GM19351 (cell line): ENCODE results near the gene FTCD.
"Not testable (repeated sequence)": the region's sequence is repeated elsewhere in the genome, so short reads cannot be mapped to it uniquely, and the experiment has no call there.

ENCODE experiments used
- ATAC-seq: cut with Tn5 transposase; IDR thresholded peaks from one replicate; pipeline ENCODE4 v1.9.1; 2021; ENCODE audit warnings: mild to moderate bottlenecking, moderate library complexity; ENCODE audit not compliant: unreplicated experiment

The FTCD gene

DNA sequence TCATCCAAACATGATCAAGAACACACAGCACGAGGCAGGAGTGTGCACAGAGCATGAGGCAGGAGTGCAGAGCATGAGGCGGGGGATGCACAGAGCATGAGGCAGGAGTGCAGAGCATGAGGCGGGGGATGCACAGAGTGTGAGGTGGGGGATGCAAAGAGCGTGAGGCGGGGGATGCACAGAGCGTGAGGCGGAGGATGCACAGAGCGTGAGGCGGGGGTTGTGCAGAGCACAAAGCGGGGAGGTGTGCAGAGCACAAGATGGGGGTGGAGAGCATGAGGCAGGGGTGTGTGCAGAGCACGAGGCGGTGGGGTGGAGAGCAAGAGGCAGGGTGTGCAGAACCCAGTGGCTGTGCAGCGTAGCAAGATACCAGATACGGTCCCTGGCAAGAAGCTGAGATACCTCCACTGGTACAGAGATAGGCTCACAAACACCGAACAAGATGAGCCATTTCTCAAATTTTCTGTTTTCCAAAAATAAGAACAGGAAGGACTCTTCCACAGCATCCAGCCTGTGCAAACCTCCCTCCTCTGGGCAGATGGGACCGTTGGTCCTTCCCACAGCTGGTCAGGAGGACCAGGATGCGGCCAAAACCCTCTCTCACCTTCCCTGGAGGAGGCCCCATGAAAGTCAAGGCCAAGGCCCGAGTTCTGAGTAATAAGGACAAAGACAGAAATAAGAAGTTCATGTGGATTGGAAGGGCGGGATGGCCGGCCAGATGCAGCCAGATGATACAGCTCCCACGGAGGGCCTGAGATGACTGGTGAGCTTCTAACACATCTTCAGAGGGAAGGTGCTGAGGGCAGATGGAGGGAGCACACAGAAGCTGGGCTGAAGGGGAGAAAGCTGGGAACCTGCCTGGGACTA lies 16.9 kb upstream of the FTCD start:
- ATAC-seq: no peak

DNA sequence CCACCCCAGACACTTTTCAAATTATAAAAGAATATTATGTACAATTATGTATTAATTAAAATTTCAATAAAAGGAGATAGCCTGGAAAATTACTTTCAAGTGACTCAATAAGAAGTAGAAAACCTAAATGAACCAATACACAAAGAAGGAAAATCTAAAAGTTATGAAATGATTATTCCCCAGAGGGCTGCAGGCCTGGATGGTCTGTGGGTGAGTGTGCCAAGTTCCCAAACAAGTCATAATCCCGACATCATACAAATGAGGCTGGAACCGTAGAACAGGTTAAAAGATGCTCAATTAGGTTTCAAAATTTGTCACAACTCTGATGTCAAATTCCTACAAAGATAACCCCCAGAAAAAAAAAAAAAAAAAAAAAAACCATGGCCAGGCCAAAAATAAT lies 16.2 kb upstream of the FTCD start:
- ATAC-seq: no peak

DNA sequence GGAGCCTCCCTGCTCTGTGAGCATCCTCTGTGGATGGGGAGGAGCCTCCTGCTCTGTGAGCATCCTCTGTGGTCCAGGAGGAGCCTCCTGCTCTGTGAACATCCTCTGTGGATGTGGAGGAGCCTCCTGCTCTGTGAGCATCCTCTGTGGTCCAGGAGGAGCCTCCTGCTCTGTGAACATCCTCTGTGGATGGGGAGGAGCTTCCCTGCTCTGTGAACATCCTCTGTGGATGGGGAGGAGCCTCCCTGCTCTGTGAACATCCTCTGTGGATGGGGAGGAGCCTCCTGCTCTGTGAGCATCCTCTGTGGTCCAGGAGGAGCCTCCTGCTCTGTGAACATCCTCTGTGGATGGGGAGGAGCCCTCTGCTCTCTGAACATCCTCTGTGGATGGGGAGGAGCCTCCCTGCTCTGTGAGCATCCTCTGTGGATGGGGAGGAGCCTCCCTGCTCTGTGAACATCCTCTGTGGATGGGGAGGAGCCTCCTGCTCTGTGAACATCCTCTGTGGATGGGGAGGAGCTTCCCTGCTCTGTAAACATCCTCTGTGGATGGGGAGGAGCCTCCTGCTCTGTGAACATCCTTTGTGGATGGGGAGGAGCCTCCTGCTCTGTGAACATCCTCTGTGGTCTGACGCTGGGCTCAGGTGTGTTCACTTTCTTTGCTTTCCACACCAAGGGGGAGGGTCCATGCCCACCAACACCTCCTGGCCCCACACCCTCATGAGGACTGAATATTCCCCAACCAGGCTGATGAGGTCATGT lies 15.2 kb upstream of the FTCD start:
- not testable (repeated sequence) for ATAC-seq

DNA sequence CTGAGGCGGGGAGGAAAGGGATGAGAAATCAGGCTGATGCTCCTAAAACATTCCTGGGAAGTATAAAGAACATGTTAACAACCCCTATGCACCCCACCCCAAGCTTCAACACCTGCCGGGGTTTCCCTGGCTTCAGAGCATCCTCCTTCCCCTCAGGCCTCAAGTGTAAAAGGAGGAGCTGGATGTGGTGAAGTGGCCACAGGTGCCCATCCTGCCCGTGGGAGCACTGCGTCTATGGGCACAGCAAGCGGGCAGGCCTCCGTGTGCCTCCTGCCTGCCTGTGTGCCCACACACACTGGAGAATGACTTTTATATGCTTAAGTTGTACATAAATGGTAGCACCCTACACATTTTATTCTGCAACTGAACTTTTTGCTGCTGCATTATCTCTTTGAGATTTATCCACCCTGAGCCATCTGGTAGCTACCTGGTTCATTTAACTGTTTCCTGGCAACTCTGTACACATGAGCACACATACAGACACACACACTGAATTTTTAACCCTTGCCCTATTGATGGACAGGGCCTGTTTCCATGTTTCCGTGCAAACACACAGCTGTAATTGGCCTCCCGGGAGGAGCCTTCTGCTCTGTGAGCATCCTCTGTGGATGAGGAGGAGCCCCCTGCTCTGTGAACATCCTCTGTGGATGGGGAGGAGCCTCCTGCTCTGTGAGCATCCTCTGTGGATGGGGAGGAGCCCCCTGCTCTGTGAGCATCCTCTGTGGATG lies 13.4 kb upstream of the FTCD start:
- ATAC-seq: no peak

DNA sequence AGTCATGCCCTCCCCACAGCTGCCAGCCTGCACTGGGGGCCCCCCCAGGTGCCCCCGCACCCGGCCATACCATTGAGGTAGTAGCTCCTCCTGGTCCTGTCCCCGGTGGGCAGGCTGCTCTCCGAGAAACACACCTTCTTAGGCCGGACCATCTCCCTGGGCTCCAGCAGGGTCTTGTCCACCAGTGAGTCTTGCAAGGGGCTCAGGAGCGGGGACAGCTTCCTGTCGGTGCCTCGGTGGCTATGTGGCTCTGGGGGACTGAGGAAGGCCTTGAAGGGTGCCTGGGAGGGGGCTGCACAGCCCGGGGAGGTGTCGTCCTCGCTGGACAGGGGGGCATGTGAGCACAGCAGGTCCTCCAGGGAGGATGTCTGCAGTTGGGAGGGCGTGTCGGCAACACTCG lies 12.9 kb upstream of the FTCD start:
- ATAC-seq: no peak

DNA sequence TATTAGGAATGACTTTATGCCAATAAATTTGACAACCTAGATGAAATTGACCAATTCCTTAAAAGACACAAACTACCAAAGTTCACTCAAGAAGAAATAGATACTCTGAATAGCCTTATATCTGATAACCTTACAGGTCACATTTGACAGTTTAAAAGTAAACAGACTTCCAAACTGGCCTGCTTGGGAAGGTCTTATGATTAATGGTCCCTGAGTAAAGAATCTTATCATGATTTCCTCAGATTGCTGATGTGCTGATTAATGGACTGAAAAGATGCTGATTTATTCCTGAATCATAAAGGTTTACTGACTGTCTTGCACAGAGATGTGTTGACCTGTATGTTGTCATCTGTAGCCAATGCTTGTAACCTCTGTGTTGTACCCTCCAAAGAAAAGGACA lies 9.7 kb upstream of the FTCD start:
- ATAC-seq: no peak

DNA sequence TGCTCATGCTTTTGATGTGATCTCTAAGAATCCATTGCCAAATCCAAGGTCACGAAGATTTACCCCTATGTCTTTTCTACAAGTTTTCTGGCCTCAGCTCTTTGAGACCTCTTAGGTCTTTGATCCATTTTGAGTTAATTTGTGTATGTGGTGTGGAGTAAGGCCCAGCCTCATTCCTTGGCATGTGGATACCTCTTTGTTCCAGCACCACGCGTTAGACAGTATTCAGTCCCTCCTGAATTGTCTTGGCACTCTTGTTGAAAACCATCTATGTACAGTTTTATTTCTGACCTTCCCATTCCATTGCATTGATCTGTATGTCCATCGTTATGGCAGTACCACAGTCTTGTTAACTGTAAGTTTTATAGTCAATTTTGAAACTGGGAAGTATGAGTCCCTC lies 8.0 kb upstream of the FTCD start:
- no peak for ATAC-seq

DNA sequence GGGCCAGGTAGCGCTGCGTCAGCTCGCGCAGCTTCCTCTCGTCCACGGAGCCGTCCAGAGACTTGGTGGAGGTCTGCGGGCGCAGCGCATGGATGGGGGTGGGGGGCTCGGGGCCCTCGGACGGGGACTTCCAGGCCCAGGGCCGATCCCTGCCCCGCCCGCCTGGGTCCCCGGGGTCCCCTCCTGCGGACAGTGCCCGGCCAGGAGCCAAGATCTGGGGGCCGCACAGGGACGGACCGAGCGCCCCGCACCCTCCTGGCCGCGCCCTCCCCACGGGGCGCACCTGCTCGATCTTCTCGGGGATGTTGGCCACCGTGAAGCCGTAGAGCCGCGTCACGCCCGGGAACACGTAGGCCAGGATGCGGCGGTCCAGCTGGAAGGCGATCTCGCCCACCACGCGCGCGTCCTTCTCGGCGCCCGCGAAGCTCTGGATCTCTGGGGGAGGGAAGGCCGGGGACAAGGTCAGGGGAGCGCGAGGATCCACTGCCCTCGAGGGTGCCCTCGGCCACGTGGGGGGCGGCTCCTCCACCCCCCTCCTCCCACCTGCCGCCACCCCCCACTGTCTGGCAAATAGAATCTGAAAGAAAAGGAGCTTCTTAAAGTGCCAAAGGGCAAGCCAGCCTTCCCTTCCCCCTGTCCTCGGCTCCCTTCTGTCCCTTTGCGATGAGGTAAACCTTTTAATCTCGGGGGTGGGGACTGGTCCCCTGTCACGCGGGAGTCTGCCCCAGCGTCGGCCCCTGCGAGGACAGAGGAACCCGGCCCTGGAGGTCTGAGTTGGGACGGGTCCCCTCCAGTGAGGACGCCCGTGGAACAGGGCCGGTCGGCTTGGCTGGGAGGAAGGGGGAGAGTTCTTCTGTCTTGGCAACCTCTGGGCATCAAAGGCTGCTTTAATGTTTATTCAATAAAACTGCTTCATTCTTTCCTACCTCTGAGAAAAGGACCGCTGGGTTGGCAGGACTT lies 6.5 kb upstream of the FTCD start:
- no peak for ATAC-seq

DNA sequence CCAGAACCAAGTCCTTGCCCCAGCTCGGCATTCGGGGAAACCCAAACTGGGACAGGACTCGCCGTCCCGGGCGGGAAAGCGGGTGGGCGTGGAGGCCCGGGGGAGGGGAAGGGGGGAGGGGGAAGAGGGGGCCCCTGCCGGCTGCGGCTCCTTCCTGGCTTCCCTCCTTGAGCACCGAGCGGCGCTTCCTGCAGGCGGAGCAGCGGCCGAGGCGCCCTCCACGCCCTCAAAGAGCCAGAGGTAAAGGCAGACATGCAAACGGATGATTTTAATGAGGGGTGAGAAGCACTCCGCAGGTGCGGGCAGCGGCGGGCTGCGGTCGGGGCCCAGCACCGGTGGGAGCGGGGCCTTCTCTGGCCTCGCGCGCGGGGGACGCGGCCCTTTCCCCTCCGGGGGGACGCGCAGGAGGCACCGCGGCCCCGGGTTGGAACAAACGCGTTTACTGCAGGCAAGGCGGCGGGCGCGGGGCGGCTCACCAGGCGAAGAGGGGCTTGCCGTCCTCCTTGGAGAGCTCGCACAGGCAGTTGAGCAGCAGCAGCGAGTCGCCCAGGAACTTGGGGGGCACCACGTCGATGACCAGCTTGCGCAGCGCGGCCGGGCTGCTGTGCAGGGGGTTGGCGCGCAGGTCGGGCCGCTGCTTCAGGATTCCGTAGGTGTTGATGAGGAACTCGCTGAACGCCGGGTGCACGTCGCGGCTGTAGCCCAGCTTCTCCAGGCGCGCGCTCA lies 5.7 kb upstream of the FTCD start:
- ATAC-seq: no peak

DNA sequence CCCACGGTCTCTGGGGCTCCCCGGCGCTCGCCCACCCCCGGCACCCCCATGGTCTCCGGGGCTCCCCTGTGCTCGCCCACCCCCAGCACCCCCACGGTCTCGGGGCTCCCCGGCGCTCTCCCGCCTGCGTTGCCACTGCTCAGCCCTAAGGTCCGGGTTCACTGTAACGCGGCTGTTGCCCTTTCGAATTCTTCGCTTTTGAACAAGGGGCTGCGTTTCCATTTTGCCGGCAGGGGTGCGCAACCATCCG lies 5.2 kb upstream of the FTCD start:
- no peak for ATAC-seq

DNA sequence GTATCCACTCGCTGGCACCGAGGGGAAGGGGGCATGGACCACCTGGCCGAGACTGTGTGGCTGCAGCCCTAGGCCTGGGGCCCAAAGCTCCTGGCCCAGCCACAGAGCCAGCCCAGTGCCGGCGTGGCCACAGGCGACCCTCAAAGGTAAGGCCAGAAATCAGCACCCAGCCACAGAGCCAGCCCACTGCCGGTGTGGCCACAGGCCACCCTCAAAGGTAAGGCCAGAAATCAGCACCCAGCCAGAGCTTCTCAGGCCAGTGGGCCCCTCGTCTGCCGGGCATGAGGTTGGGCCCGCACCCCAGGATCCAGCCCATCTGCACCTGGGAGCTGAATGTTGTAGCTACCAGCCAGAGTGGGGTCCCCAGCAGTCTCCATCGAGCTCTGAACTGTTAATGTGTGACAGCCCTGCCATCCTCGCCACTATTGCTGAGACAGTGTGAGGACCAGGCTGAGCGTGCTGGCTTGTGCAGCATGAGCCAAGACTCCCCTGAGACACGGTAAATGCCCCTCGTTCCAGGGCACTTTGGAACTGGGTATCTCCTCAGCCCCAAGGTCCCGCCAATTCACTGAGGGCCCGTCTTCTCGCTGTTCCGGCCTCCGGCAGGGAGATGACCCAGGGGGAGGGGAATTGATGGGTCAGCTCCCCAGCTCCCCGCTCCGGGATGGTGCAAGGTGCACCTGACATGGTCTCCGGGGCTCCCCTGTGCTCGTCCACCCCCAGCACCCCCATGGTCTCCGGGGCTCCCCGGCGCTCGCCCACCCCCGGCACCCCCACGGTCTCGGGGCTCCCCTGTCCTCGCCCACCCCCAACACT lies 4.7 kb upstream of the FTCD start:
- no peak for ATAC-seq

DNA sequence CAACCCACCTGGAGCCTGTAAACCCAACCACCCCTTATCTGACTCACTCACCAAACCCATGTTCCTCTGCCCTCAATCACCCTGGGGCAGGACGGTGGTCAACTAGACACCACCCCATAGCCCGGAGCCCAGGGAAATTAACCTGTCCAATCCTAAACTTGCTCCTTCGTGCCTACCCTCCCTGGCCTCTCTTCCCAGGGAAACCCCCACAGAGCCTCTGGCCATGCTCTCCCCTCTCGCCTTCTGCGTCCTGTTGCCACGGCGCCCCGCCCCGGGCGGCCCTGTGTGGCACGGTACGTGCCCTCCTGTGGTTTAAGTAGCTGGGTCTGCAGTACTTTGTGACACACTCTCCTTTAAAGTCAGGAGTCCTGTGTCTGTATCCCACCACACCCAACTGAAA lies 4.0 kb upstream of the FTCD start:
- ATAC-seq: no peak

DNA sequence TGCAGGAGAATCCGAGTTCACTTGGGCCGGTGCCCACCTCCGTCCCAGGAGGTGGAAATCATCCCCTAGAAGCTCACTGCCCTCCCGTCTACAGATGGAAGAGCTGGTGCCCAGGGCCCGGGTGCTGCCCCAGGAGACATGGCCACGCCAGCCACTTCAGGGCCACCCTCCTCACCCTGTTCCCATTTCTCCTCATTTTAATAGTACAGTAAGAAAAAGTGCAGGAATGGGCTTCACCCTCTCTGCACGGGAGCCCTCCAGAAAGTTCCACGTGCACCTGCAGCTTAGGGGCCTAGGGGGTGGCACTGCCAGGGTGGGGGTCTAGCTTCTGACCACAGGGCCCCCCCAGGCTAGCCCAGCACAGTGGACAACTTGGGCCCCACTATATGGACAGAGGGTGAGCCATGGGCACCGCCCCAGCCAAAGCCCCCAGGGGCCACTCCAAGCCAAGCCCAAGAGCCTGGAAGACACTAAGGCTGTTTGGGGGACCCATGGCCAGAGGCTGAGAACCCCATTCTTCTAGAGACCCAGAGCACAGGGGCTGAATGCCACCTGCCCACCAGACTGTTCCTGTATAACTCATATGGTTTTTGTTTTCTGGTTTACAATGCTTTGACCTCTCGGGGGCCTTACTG lies 3.4 kb upstream of the FTCD start:
- ATAC-seq: no peak

DNA sequence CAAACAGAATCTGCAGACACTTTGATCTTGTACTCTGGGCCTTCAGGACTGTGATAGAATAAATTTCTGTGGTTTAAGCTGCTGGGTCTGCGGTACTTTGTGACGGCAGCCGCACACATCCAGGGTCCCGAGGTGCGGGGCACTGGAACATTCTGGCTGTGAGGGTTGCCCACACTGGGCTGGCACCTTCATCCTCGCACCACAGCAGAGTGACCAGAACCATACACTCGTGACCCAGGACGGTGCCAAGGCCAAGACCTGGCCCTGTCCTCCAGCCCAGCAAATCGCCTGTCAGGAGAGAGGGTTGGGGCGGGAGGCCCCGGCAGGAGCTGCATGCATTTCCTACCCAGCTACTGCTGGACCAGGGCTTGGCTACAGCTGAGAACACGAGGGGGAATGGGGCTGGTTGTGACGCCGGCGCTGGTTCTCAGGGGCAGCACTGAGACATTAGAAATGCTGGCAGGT lies 2.6 kb upstream of the FTCD start:
- ATAC-seq: no peak

DNA sequence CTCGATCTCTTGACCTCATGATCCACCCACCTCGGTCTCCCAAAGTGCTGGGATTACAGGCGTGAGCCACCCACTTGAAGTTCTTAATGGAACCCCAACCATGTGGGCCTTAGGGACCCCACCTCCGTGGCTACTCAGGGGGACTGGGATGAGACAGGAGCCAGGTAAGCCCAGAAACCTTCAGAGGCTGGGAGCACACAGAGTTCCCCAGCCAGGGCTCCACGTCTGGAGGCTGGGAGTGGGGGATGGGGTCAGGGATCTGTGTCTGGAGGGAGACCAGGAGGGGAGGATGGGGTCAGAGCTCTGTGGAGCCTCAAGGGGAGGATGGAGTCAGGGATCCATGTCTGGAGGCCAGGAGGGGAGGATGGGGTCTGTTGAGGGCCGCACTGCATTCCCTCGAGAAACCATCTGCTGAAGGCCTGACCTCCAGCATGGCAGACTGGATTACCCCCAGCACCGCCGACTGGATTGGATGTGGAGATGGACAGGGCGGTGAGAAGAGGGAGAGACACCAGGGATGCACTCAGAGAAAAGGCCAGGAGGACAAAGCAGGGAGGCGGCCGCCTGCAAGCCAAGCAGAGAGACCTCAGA lies 2.1 kb upstream of the FTCD start:
- no peak for ATAC-seq

DNA sequence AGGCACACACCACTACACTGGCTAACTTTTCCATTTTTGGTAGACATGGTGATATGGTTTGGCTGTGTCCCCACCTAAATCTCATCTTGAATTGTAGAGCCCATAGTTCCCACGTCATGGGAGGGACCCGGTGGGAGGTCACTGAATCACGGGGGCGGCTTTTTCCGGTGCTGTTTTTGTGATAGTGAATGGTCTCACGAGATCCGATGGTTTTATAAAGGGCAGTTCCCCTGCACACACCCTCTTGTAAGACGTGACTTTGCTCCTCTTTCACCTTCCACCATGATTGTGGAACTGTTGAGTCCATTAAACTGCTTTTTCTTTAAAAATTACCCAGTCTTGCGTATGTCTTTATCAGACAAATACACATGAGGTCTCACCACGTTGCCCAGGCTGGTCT lies 1.3 kb upstream of the FTCD start:
- no peak for ATAC-seq

DNA sequence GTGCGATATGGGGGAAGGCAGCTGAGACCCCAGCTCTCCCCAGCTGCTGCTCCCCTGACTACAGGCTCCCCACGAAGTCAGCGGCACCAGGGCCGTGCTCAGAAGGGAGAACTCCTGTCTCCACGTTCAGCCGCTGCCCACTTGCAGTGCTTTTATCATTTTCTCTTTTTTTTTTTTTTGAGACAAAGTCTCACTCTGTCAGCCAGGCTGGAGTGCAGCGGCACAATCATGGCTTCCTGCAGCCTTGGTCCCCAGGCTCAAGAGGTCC lies 933 bp upstream of the FTCD start:
- no peak for ATAC-seq

DNA sequence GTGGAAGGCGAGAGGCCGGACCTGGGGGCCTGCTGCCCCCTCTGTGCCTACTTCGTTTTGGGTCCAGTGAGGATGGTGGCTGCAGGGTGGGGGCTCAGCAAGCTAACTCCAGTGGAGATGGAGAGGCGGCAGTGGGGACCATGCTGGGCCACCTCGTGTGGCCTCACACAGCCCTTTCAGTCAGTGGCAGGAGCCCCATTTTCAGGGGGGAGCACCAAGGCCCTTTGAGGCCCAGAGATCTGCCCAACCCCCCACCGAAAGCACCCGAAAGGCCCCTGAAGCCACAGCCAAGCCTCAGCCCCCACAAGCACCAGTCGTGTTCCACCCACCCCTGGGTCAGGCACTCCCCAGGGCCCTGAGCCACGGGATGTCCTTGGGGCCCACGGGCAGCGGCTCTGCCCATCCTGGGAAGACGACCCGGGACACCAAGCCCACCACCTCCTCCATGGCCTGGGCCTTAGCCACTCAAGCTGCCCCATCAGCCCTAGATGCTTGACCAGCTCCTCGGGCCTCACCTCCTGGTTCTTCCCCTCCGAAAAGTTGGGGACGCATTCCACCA lies 345 bp downstream of the FTCD start:
- ATAC-seq: no peak
